Stimulated activated CD4-positive, alpha-beta T cell treated with anti-CD3 and anti-CD28 coated beads, TNF-alpha, amount 100 ng/mL, for 1 hour (primary cell): Measurements from ENCODE around the gene ADAM21.
"Not testable (repeated sequence)": the region's sequence is repeated elsewhere in the genome, so short reads cannot be mapped to it uniquely, and the experiment has no call there.

Source experiments
- DNase-seq, 3 donors: peaks; one replicate each; pipeline ENCODE4 v3.0.0-alpha.2; 2020; ENCODE audit warnings: low read depth in 3 of 3, low spot score in 1 of 3

Gene ADAM21

GRCh38 chr14:70475459-70475858 is 23.5 kb downstream of the ADAM21 start:
- not testable (repeated sequence) for DNase-seq

- DNase-seq, result not testable (repeated sequence)
Observed at GRCh38 chr14:70477356-70478105, 25.6 kb downstream of the ADAM21 start.

- no peak for DNase-seq
Observed at GRCh38 chr14:70489579-70490200, 37.7 kb downstream of the ADAM21 start.

- DNase-seq, result no peak
Observed at GRCh38 chr14:70498191-70498590, 46.2 kb downstream of the ADAM21 start.
